GOT3 (cell line): Measurements from ENCODE around the gene SPAST.
A peak's percentile ranks its signal among the peaks of the same experiment; 100 is the strongest.
"Not testable (repeated sequence)": the region's sequence is repeated elsewhere in the genome, so short reads cannot be mapped to it uniquely, and the experiment has no call there.

Source experiments
- DNase-seq: peaks from one replicate; lab custom pipeline; 2025; ENCODE audit warnings: mixed read lengths; lab: John Stamatoyannopoulos, UW

Gene SPAST

GRCh38 chr2:32063310-32064020, at the start of gene SPAST:
SPAST (plus strand) TSS chr2:32063556; CDS start chr2:32063832, 276 bp downstream.
- DNase-seq = peak; percentile 88

- not testable (repeated sequence) for DNase-seq
Measured at GRCh38 chr2:32018789-32019482, 44.4 kb upstream of the SPAST start.

GRCh38 chr2:32034198-32034887, 29.0 kb upstream of the SPAST start:
- DNase-seq = not testable (repeated sequence)

GRCh38 chr2:32039447-32040219, 23.7 kb upstream of the SPAST start, which contains the start of gene DPY30:
DPY30 (minus strand) TSS chr2:32039805; CDS start chr2:32039456, 349 bp downstream.
- peak; percentile 65 for DNase-seq

- DNase-seq = no peak
Measured at GRCh38 chr2:32043561-32043960, 19.8 kb upstream of the SPAST start.

GRCh38 chr2:32051836-32052439, 11.4 kb upstream of the SPAST start:
- no peak for DNase-seq

- not testable (repeated sequence) for DNase-seq
Measured at GRCh38 chr2:32054583-32054982, 8.8 kb upstream of the SPAST start.

- DNase-seq = no peak
Measured at GRCh38 chr2:32058130-32058529, 5.2 kb upstream of the SPAST start.

GRCh38 chr2:32060266-32060665, 3.1 kb upstream of the SPAST start:
- DNase-seq = no peak

- no peak for DNase-seq
Measured at GRCh38 chr2:32061430-32061829, 1.9 kb upstream of the SPAST start.

GRCh38 chr2:32061973-32062861, 1.1 kb upstream of the SPAST start:
- peak; percentile 23 for DNase-seq

- no peak for DNase-seq
Measured at GRCh38 chr2:32064021-32064601, 755 bp downstream of the SPAST start.

- no peak for DNase-seq
Measured at GRCh38 chr2:32064713-32065112, 1.4 kb downstream of the SPAST start.

- no peak for DNase-seq
Measured at GRCh38 chr2:32067549-32067948, 4.2 kb downstream of the SPAST start.

GRCh38 chr2:32074134-32074506, 10.8 kb downstream of the SPAST start:
- DNase-seq = no peak

- no peak for DNase-seq
Measured at GRCh38 chr2:32095671-32096070, 32.3 kb downstream of the SPAST start.

- DNase-seq = no peak
Measured at GRCh38 chr2:32108111-32108510, 44.8 kb downstream of the SPAST start.

- DNase-seq = no peak
Measured at GRCh38 chr2:32118055-32118454, 54.7 kb downstream of the SPAST start.

- no peak for DNase-seq
Measured at GRCh38 chr2:32119161-32119560, 55.8 kb downstream of the SPAST start.

GRCh38 chr2:32124660-32125059, 61.3 kb downstream of the SPAST start:
- no peak for DNase-seq
